ENCODE results near the gene PITPNM2. TPM values are rescaled to one million over a fixed set of nuclear protein-coding genes. Genes with fewer than 3 reads are reported as not detected.

PITPNM2 gene
- total and polyA plus RNA-seq, 9 of the 15 experiments (the other 6 are each of a cell fraction or from before 2014, with no cell fraction given): 0.03 to 10.8 (median 2.9) TPM

GRCh38 chr12:123106640-123107359 is 44.1 kb downstream of the PITPNM2 start:
- intact Hi-C loops (cut with micrococcal nuclease): loop anchor here (1.0 kb wide), 1 partner anchor 31 kb away; no protein-coding TSS in a partner anchor
- ChIA-PET CTCF (ENCODE audit: low intra/inter-chr PET ratio) (no interaction called here), POLR2A (interaction anchor here (1.2 to 2.0 kb wide), 2 partner anchors 10 to 16 kb away, joined by 5 to 6 read pairs; no protein-coding TSS in a partner anchor)
- Histone ChIP-seq H3K27ac (ENCODE audit: extremely low read depth, low read depth, low read length) (peak overlapping the region; percentile 72), H3K9me1 (ENCODE audit: control insufficient read depth, insufficient read depth, low read length) (no peaks in the 10 kb centered on the region), H3K9ac (ENCODE audit: insufficient read depth in 1 of 2, low read depth in 2 of 2, low read length in 2 of 2) (peak overlapping the region; percentile 23 to 86; a peak in 3 of 4 replicates), H3K4me1 (replicated peaks in 1 of 2; ENCODE audit: control insufficient read depth in 2 of 2, insufficient read depth in 2 of 2, low read length in 2 of 2) (peaks cover 20 to 22% of the 10 kb centered on the region in 2 experiments), H3K4me3 (no peak overlapping the region), H3K27me3 (ENCODE audit: control insufficient read depth in 2 of 2, insufficient read depth in 2 of 2, low read length in 2 of 2) (no peaks in the 10 kb centered on the region; a peak in 1 of 5 replicates), H3K36me3 (ENCODE audit: control insufficient read depth, insufficient read depth, low read length) (peaks cover 9% of the 10 kb centered on the region; the same call in 2 of the 3 replicates), H3K4me2 (ENCODE audit: insufficient read depth, low read length) (peak overlapping the region; percentile 41), H2AFZ (ENCODE audit: low read depth, low read length) (peak overlapping the region; percentile 74), H4K20me1 (replicated peaks; ENCODE audit: control insufficient read depth, insufficient read depth, low read length) (no peaks in the 10 kb centered on the region), H3K79me2 (ENCODE audit: control insufficient read depth, insufficient read depth, low read length) (no peaks in the 10 kb centered on the region), H3K9me3 (replicated peaks; ENCODE audit: control insufficient read depth, insufficient read depth, low read depth, low read length) (no peaks in the 10 kb centered on the region)
- 27% methylated on average over 9 of the region's 9 CpGs for WGBS (ENCODE audit: insufficient coverage, low coverage, missing lambda C conversion rate)
- no TSS peak for BruUV-seq (replicated peaks)
- in situ Hi-C loops (cut with MboI): no loop called here
- DNase-seq (ENCODE audit: extremely low read depth in 1 of 4, low spot score in 3 of 4) (peak; percentile 66 to 82 (median 70)), FAIRE-seq (peak; percentile 84), ATAC-seq (peak; percentile 90)
- TF ChIP-seq, protein P1, sequence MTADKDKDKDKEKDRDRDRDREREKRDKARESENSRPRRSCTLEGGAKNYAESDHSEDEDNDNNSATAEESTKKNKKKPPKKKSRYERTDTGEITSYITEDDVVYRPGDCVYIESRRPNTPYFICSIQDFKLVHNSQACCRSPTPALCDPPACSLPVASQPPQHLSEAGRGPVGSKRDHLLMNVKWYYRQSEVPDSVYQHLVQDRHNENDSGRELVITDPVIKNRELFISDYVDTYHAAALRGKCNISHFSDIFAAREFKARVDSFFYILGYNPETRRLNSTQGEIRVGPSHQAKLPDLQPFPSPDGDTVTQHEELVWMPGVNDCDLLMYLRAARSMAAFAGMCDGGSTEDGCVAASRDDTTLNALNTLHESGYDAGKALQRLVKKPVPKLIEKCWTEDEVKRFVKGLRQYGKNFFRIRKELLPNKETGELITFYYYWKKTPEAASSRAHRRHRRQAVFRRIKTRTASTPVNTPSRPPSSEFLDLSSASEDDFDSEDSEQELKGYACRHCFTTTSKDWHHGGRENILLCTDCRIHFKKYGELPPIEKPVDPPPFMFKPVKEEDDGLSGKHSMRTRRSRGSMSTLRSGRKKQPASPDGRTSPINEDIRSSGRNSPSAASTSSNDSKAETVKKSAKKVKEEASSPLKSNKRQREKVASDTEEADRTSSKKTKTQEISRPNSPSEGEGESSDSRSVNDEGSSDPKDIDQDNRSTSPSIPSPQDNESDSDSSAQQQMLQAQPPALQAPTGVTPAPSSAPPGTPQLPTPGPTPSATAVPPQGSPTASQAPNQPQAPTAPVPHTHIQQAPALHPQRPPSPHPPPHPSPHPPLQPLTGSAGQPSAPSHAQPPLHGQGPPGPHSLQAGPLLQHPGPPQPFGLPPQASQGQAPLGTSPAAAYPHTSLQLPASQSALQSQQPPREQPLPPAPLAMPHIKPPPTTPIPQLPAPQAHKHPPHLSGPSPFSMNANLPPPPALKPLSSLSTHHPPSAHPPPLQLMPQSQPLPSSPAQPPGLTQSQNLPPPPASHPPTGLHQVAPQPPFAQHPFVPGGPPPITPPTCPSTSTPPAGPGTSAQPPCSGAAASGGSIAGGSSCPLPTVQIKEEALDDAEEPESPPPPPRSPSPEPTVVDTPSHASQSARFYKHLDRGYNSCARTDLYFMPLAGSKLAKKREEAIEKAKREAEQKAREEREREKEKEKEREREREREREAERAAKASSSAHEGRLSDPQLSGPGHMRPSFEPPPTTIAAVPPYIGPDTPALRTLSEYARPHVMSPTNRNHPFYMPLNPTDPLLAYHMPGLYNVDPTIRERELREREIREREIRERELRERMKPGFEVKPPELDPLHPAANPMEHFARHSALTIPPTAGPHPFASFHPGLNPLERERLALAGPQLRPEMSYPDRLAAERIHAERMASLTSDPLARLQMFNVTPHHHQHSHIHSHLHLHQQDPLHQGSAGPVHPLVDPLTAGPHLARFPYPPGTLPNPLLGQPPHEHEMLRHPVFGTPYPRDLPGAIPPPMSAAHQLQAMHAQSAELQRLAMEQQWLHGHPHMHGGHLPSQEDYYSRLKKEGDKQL (CRISPR knock-in tag; IDR thresholded peaks at IDR 0.05; ENCODE audit: borderline replicate concordance): no peak
- TF ChIP-seq RBBP5 (IDR thresholded peaks at IDR 0.05; ENCODE audit: borderline replicate concordance, insufficient read depth, low read length, poor library complexity, severe bottlenecking): peak; percentile 40
- peak; percentile 35; the same call in 1 of the 2 replicates for TF ChIP-seq ARID1B (IDR thresholded peaks at IDR 0.05)
- no peak for TF ChIP-seq KDM2B (CRISPR knock-in tag; IDR thresholded peaks at IDR 0.05)
- TF ChIP-seq ETV1 (tag; conservative IDR thresholded peaks at IDR 0.05; ENCODE audit: low read depth): peak; percentile 97
- TF ChIP-seq, protein P2, sequence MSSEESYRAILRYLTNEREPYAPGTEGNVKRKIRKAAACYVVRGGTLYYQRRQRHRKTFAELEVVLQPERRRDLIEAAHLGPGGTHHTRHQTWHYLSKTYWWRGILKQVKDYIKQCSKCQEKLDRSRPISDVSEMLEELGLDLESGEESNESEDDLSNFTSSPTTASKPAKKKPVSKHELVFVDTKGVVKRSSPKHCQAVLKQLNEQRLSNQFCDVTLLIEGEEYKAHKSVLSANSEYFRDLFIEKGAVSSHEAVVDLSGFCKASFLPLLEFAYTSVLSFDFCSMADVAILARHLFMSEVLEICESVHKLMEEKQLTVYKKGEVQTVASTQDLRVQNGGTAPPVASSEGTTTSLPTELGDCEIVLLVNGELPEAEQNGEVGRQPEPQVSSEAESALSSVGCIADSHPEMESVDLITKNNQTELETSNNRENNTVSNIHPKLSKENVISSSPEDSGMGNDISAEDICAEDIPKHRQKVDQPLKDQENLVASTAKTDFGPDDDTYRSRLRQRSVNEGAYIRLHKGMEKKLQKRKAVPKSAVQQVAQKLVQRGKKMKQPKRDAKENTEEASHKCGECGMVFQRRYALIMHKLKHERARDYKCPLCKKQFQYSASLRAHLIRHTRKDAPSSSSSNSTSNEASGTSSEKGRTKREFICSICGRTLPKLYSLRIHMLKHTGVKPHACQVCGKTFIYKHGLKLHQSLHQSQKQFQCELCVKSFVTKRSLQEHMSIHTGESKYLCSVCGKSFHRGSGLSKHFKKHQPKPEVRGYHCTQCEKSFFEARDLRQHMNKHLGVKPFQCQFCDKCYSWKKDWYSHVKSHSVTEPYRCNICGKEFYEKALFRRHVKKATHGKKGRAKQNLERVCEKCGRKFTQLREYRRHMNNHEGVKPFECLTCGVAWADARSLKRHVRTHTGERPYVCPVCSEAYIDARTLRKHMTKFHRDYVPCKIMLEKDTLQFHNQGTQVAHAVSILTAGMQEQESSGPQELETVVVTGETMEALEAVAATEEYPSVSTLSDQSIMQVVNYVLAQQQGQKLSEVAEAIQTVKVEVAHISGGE (CRISPR knock-in tag; IDR thresholded peaks at IDR 0.05): peak in 1 of 3 experiments; percentile 58; a peak in 1 of 6 replicates
- no peak for TF ChIP-seq MAX (CRISPR knock-in tag; IDR thresholded peaks at IDR 0.05)
- TF ChIP-seq NCOA1 (IDR thresholded peaks at IDR 0.05; ENCODE audit: low read depth): peak; percentile 11; the same call in 1 of the 2 replicates
- no peak for TF ChIP-seq ZNF347 (CRISPR knock-in tag; IDR thresholded peaks at IDR 0.05; ENCODE audit: low read depth)
- TF ChIP-seq ESRRA (IDR thresholded peaks at IDR 0.05; ENCODE audit: borderline replicate concordance, low read depth): peak; percentile 60

Data from K562 (cell line).